SK-N-SH (cell line): ENCODE data around the gene PHAX.

Source experiments
- CTCF ChIP-seq: fragments of 200-600 bp; sonication (generic); IDR thresholded peaks from 2 replicates; pipeline ENCODE4 v1.6.1; 2017; ENCODE audit warnings: antibody characterized with exemption, mild to moderate bottlenecking, moderate library complexity
- EP300 ChIP-seq, 2 experiments: IDR thresholded peaks; 2 replicates each; pipeline versions ENCODE4 v1.4.0 to v1.6.1; 2012; ENCODE audit warnings: borderline replicate concordance in 1 of 2, low read depth in 1 of 2, low read length in 1 of 2
- FOSL2 ChIP-seq: IDR thresholded peaks from 2 replicates; pipeline ENCODE4 v1.4.0; 2012; ENCODE audit warnings: low read depth, mild to moderate bottlenecking, moderate library complexity, borderline replicate concordance
- YY1 ChIP-seq: IDR thresholded peaks from 2 replicates; pipeline ENCODE4 v1.4.0; 2012; ENCODE audit warnings: low read depth, mild to moderate bottlenecking

DNA sequence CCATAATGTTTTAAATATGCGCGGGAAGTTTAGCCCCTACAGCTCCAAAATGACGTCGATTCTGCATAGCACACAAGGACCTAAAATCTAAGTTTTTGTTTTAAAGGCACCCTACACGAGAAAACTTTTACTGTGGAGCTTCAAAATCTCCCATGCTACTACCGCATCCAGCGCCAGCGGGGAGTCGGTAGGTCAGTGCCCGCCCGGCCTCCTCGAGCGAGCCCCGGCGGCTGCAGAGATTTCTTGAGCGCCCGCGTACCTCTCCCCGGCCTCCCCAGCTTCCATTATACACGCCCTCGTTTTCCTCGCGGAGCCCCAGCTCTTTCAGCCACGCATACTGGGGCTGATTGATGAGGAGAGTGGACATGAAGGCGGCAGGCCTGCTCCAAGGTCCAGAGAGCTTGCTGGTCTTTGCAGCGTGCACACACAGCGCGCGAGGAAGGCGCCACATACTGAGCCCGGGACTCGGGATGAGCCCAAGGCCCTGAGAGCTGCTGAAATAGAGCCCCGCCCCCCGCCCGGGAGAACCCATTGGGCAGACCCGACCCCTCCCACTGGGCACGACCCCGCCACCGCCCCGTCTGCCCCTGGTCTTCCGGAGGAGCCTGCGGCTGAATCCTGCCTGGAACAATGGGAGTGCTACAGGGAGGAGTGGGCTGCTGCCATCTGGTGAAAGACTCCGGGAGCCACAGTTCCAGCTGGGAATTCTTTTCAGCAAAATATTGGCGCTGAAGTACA lies 5.8 kb upstream of the PHAX start, which contains the start of gene ALDH7A1:
- TF ChIP-seq YY1 (peak; percentile 33; the same call in 1 of the 2 replicates), FOSL2 (no peak), CTCF (peak; percentile 50), EP300 (IDR thresholded peaks at IDR 0.05; ENCODE audit: borderline replicate concordance in 1 of 2, low read depth in 1 of 2, low read length in 1 of 2) (no peak)
